ENCODE results near the gene KCNJ10. TPM values are rescaled to one million over a fixed set of nuclear protein-coding genes. Genes with fewer than 3 reads are reported as not detected.
"Not testable (repeated sequence)": the region's sequence is repeated elsewhere in the genome, so short reads cannot be mapped to it uniquely, and the experiment has no call there.

Gene KCNJ10
- total and polyA plus RNA-seq, 12 donors: 0.11 to 0.32 (median 0.13) TPM; not detected in 7

GRCh38 chr1:160113407-160113806, 43.4 kb upstream of the KCNJ10 start:
- Histone ChIP-seq H3K27ac (no peak overlapping the region), H3K4me3 (no peak overlapping the region), H3K27me3 (no peaks in the 10 kb centered on the region), H3K36me3 (replicated peaks in 1 of 2) (no peaks in the 10 kb centered on the region), H3K9me3 (replicated peaks in 1 of 3) (no peaks in the 10 kb centered on the region), H3K4me1 (replicated peaks in 1 of 2) (no peaks in the 10 kb centered on the region)
- TF ChIP-seq CTCF (IDR thresholded peaks at IDR 0.05): no peak
- no peak for TF ChIP-seq POLR2A (IDR thresholded peaks at IDR 0.05)
- WGBS, 4 donors: 82 to 90% (median 86%) methylated on average over 7 to 8 of the region's 8 CpGs
- intact Hi-C loops (cut with DNase I): no loop called here
- no peak for DNase-seq

DNA sequence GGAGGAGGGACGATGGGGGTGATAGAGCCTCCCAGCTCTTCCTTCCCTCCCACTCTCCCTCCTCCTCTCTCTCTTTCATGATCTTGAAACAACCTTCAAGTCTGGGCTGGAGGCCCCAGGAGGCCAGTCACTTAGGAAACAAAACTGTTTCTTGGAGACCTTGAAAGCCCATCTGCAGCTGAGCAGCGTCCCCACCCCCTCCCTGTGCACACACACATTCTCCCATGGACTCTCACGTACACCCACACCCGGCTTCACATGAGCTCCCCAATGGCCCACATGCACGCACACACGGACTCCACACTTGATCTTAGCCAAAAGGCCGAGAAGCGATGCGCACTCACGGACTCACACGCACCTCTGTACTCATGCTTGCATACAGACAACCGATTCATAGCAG, 42.4 kb upstream of the KCNJ10 start:
- Histone ChIP-seq H3K27me3 (no peaks in the 10 kb centered on the region), H3K36me3 (replicated peaks in 1 of 2) (no peaks in the 10 kb centered on the region), H3K4me3 (no peak overlapping the region), H3K9me3 (replicated peaks in 1 of 3) (no peaks in the 10 kb centered on the region), H3K4me1 (replicated peaks in 1 of 2) (no peaks in the 10 kb centered on the region), H3K27ac (no peak overlapping the region)
- WGBS, 4 donors: 75 to 82% (median 79%) methylated on average over 2 to 12 of the region's 12 CpGs
- TF ChIP-seq CTCF (IDR thresholded peaks at IDR 0.05): no peak
- no peak for TF ChIP-seq POLR2A (IDR thresholded peaks at IDR 0.05)
- DNase-seq: no peak
- intact Hi-C loops (cut with DNase I): no loop called here

GRCh38 chr1:160111462-160111861, 41.5 kb upstream of the KCNJ10 start:
- H3K36me3 ChIP-seq (replicated peaks in 1 of 2); intact Hi-C loops (cut with DNase I); H3K9me3 ChIP-seq (replicated peaks in 1 of 3); H3K4me1 ChIP-seq (replicated peaks in 1 of 2); DNase-seq; H3K27me3 ChIP-seq; H3K4me3 ChIP-seq; H3K27ac ChIP-seq: not testable (repeated sequence)
- 87 to 90% (median 89%) methylated on average over 9 to 10 of the region's 10 CpGs for WGBS, 4 donors

GRCh38 chr1:160109686-160110085, 39.7 kb upstream of the KCNJ10 start:
- no peaks in the 10 kb centered on the region for H3K36me3 ChIP-seq (replicated peaks in 1 of 2)
- WGBS, 4 donors: 50 to 59% (median 56%) methylated on average over 4 of the region's 4 CpGs
- H3K4me3 ChIP-seq: no peak overlapping the region
- H3K27me3 ChIP-seq: no peaks in the 10 kb centered on the region
- no peaks in the 10 kb centered on the region for H3K9me3 ChIP-seq (replicated peaks in 1 of 3)
- H3K4me1 ChIP-seq (replicated peaks in 1 of 2): no peaks in the 10 kb centered on the region
- no peak for TF ChIP-seq CTCF (IDR thresholded peaks at IDR 0.05)
- TF ChIP-seq POLR2A (IDR thresholded peaks at IDR 0.05): no peak
- intact Hi-C loops (cut with DNase I): loop anchor here in 1 of 2 donors (10.0 kb wide), 1 partner anchor 145 kb away; no protein-coding TSS in a partner anchor
- no peak overlapping the region for H3K27ac ChIP-seq
- no peak for DNase-seq

DNA sequence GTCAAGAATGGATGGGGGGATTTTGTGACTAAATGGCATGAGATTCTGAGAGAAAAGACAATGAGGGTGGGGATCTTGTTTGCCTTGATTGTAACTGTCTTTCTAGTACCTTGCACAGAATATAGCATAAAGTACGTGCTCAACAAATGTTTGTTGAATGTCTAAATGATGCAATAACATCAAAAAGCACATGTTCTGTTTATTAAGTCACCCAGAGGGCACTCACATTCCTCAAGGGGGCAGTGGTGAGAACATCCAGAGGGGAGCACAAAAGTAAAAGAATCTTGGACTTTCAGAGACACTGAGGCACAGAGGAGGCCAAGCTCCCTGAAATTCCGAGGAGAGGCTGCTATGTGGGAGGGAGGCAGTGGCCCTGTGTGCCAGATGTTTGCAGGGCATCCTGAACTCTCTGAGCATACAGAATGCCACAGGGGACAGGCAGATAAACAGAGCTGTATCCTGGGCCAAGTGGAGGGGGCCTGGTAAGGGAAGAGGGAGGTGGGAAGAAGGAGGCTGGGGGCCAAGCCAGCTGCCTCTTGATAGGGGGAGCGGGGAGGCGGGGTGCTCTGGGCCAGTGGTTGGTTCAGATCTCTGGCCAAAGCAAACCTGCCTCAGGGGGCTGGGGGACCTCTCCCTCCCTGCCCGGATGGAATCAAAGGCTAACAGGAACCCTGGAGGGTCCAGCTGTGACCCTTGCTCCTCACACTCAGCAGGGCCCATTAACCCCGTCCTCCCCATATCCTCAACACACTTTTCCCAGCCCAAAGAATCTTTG, 39.1 kb upstream of the KCNJ10 start:
- Histone ChIP-seq H3K4me1 (replicated peaks in 1 of 2) (no peaks in the 10 kb centered on the region), H3K4me3 (no peak overlapping the region), H3K9me3 (replicated peaks in 1 of 3) (no peaks in the 10 kb centered on the region), H3K27ac (no peak overlapping the region), H3K36me3 (replicated peaks in 1 of 2) (no peaks in the 10 kb centered on the region), H3K27me3 (no peaks in the 10 kb centered on the region)
- TF ChIP-seq CTCF (IDR thresholded peaks at IDR 0.05): peak; percentile 27 to 54 (median 46)
- TF ChIP-seq POLR2A (IDR thresholded peaks at IDR 0.05): no peak
- 31 to 49% (median 44%) methylated on average over 5 to 6 of the region's 6 CpGs for WGBS, 4 donors
- intact Hi-C loops (cut with DNase I): loop anchor here in 1 of 2 donors (10.0 kb wide), 1 partner anchor 146 kb away; no protein-coding TSS in a partner anchor
- DNase-seq: peak in 6 of 7 donors; percentile 46 to 66 (median 58)
